A673 (cell line): ENCODE results near the gene CPNE1. TPM values are rescaled to one million over a fixed set of nuclear protein-coding genes. Genes with fewer than 3 reads are reported as not detected.

ENCODE experiments used
- BruUV-seq: library from RNA; stranded (reverse); fragments of 400-500 nt; replicated peaks from 2 replicates; lab custom pipeline; 2021; lab: Mats Ljungman, UMichigan
- CTCF ChIA-PET: fragments of 300-600 bp; sonication (Branson Sonifier 250); formaldehyde crosslinking; loops from one replicate; lab custom pipeline; 2022; ENCODE audit warnings: antibody characterized with exemption; lab: Charles Lee
- POLR2A ChIA-PET: fragments of 300-600 bp; sonication (Branson Sonifier 250); formaldehyde crosslinking; loops from one replicate; lab custom pipeline; 2022; ENCODE audit warnings: antibody characterized with exemption; ENCODE audit not compliant: low non-redundant PET; lab: Charles Lee
- DNase-seq: peaks from one replicate; pipeline ENCODE4 v3.0.0-alpha.2; 2015; ENCODE audit warnings: low spot score
- H3K27ac ChIP-seq: fragments of 200-600 bp; sonication (generic); 2 replicates; pipeline ENCODE4 v1.5.1; 2016; ENCODE audit warnings: mixed run types, low read depth, mild to moderate bottlenecking, mixed read lengths, antibody characterized with exemption, low read length; ENCODE audit not compliant: poor library complexity, severe bottlenecking
- H3K27me3 ChIP-seq: fragments of 200-600 bp; sonication (generic); replicated peaks from 2 replicates; pipeline ENCODE4 v1.6.1; 2017; ENCODE audit warnings: mixed run types, low read depth, mild to moderate bottlenecking, mixed read lengths, antibody characterized with exemption, low read length; ENCODE audit not compliant: insufficient read depth, poor library complexity
- H3K36me3 ChIP-seq: fragments of 200-600 bp; sonication (generic); 2 replicates; pipeline ENCODE4 v1.6.1; 2016; ENCODE audit warnings: mixed run types, mild to moderate bottlenecking, mixed read lengths, antibody characterized with exemption, low read length; ENCODE audit not compliant: insufficient read depth, poor library complexity, severe bottlenecking
- H3K4me1 ChIP-seq: fragments of 200-600 bp; sonication (generic); 2 replicates; pipeline ENCODE4 v1.6.1; 2017; ENCODE audit warnings: mixed run types, mild to moderate bottlenecking, mixed read lengths, antibody characterized with exemption, low read length; ENCODE audit not compliant: insufficient read depth, poor library complexity, severe bottlenecking
- H3K4me3 ChIP-seq: fragments of 200-600 bp; sonication (generic); 2 replicates; pipeline ENCODE4 v1.5.1; 2016; ENCODE audit warnings: low read depth, mixed run types, mild to moderate bottlenecking, mixed read lengths, low read length; ENCODE audit not compliant: poor library complexity, severe bottlenecking
- H3K9me3 ChIP-seq: fragments of 200-600 bp; sonication (generic); 2 replicates; pipeline ENCODE4 v1.6.1; 2016; ENCODE audit warnings: mixed run types, low read depth, mild to moderate bottlenecking, mixed read lengths, antibody characterized with exemption, low read length; ENCODE audit not compliant: poor library complexity, severe bottlenecking
- CTCF ChIP-seq: fragments of 300-800, 200-600 bp; sonication (generic); conservative IDR thresholded peaks from 2 replicates; pipeline ENCODE4 v1.5.1; 2017; ENCODE audit warnings: low read depth, mild to moderate bottlenecking, antibody characterized with exemption, low read length, moderate library complexity, mixed read lengths
- EZH2 ChIP-seq: fragments of 200-600 bp; sonication (generic); IDR thresholded peaks from 2 replicates; pipeline ENCODE4 v1.6.1; 2017; ENCODE audit warnings: borderline replicate concordance, low read depth, mild to moderate bottlenecking, mixed read lengths, antibody characterized with exemption, low read length; ENCODE audit not compliant: poor library complexity, severe bottlenecking
- intact Hi-C: fragments of 100-400 bp; cut with micrococcal nuclease; formaldehyde crosslinking; loops from one replicate; pipeline ENCODE4 v1.10.0; 2022; ENCODE audit not compliant: unreplicated experiment
- total RNA-seq: library from RNA; stranded (reverse); gene quantifications from 2 replicates; pipeline ENCODE4 v1.2.3, GENCODE V29; 2021

Gene CPNE1
- total RNA-seq, 1 experiment from 2014 or later, result 273 TPM

- no peak for DNase-seq
- no peak overlapping the region for H3K27ac ChIP-seq
- ChIA-PET POLR2A (no interaction called here), CTCF (no interaction called here)
- no peak for TF ChIP-seq CTCF
- TF ChIP-seq EZH2, result no peak
- BruUV-seq, result no TSS peak
- H3K36me3 ChIP-seq, result peaks cover 87% of the 10 kb centered on the region
- no peak overlapping the region for H3K4me3 ChIP-seq
- H3K9me3 ChIP-seq, result no peaks in the 10 kb centered on the region
- H3K4me1 ChIP-seq, result peaks cover 23% of the 10 kb centered on the region
- no peaks in the 10 kb centered on the region for H3K27me3 ChIP-seq
- intact Hi-C loops, result loop anchor here (5.0 kb wide), 1 partner anchor 33 kb away; no protein-coding TSS in a partner anchor
These were observed 40.0 kb upstream of the CPNE1 start for GRCh38 chr20:35704514-35705261.

GRCh38 chr20:35702824-35703695 lies 38.4 kb upstream of the CPNE1 start:
- DNase-seq, result no peak
- H3K27ac ChIP-seq, result peak overlapping the region; percentile 57
- H3K4me3 ChIP-seq, result no peak overlapping the region
- peaks cover 26% of the 10 kb centered on the region for H3K4me1 ChIP-seq
- peaks cover 71% of the 10 kb centered on the region for H3K36me3 ChIP-seq
- no TSS peak for BruUV-seq
- no peaks in the 10 kb centered on the region for H3K27me3 ChIP-seq
- no peak for TF ChIP-seq EZH2
- TF ChIP-seq CTCF, result no peak
- intact Hi-C loops, result loop anchor here (5.0 kb wide), 1 partner anchor 34 kb away; no protein-coding TSS in a partner anchor
- ChIA-PET CTCF (no interaction called here), POLR2A (no interaction called here)
- no peaks in the 10 kb centered on the region for H3K9me3 ChIP-seq

GRCh38 chr20:35702051-35702823 lies 37.5 kb upstream of the CPNE1 start:
- no peak overlapping the region for H3K4me3 ChIP-seq
- peak overlapping the region; percentile 57 for H3K27ac ChIP-seq
- TF ChIP-seq EZH2, result no peak
- TF ChIP-seq CTCF, result no peak
- CTCF ChIA-PET, result no interaction called here
- no peaks in the 10 kb centered on the region for H3K9me3 ChIP-seq
- POLR2A ChIA-PET, result no interaction called here
- H3K36me3 ChIP-seq, result peaks cover 62% of the 10 kb centered on the region
- intact Hi-C loops, result loop anchor here (5.0 kb wide), 1 partner anchor 35 kb away; no protein-coding TSS in a partner anchor
- BruUV-seq, result no TSS peak
- no peaks in the 10 kb centered on the region for H3K27me3 ChIP-seq
- peak; percentile 27 for DNase-seq
- peaks cover 28% of the 10 kb centered on the region for H3K4me1 ChIP-seq
